ENCODE results near the gene ACTL7A.
"Not testable (repeated sequence)": the region's sequence is repeated elsewhere in the genome, so short reads cannot be mapped to it uniquely, and the experiment has no call there.

Gene ACTL7A

GRCh38 chr9:108894225-108894997, 32.3 kb downstream of the ACTL7A start:
- H3K4me3 ChIP-seq (ENCODE audit: control insufficient read depth, low read depth, low read length) = no peak overlapping the region
- no peak for DNase-seq (ENCODE audit: low read depth)
- TF ChIP-seq CTCF (IDR thresholded peaks at IDR 0.05; ENCODE audit: control insufficient read depth, insufficient read depth, low read depth, low read length, missing control alignments) = no peak

GRCh38 chr9:108897324-108898096, 35.4 kb downstream of the ACTL7A start:
- TF ChIP-seq CTCF (IDR thresholded peaks at IDR 0.05; ENCODE audit: control insufficient read depth, insufficient read depth, low read depth, low read length, missing control alignments) = no peak
- no peak for DNase-seq (ENCODE audit: low read depth)
- no peak overlapping the region for H3K4me3 ChIP-seq (ENCODE audit: control insufficient read depth, low read depth, low read length)

GRCh38 chr9:108899023-108899695, 37.1 kb downstream of the ACTL7A start:
- DNase-seq (ENCODE audit: low read depth) = not testable (repeated sequence)

GRCh38 chr9:108900176-108900575, 38.1 kb downstream of the ACTL7A start:
- H3K4me3 ChIP-seq (ENCODE audit: control insufficient read depth, low read depth, low read length) = no peak overlapping the region
- DNase-seq (ENCODE audit: low read depth) = no peak
- no peak for TF ChIP-seq CTCF (IDR thresholded peaks at IDR 0.05; ENCODE audit: control insufficient read depth, insufficient read depth, low read depth, low read length, missing control alignments)

More at GRCh38 chr9:108899023-108899695, 37.1 kb downstream of the ACTL7A start:
- H3K4me3 ChIP-seq (ENCODE audit: control insufficient read depth, low read depth, low read length) = not testable (repeated sequence)

GRCh38 chr9:108903420-108904103, 41.5 kb downstream of the ACTL7A start:
- DNase-seq (ENCODE audit: low read depth) = no peak
- no peak for TF ChIP-seq CTCF (IDR thresholded peaks at IDR 0.05; ENCODE audit: control insufficient read depth, insufficient read depth, low read depth, low read length, missing control alignments)

GRCh38 chr9:108904161-108904560, 42.1 kb downstream of the ACTL7A start:
- no peak overlapping the region for H3K4me3 ChIP-seq (ENCODE audit: control insufficient read depth, low read depth, low read length)
- DNase-seq (ENCODE audit: low read depth) = no peak
- TF ChIP-seq CTCF (IDR thresholded peaks at IDR 0.05; ENCODE audit: control insufficient read depth, insufficient read depth, low read depth, low read length, missing control alignments) = no peak

More at GRCh38 chr9:108903420-108904103, 41.5 kb downstream of the ACTL7A start:
- no peak overlapping the region for H3K4me3 ChIP-seq (ENCODE audit: control insufficient read depth, low read depth, low read length)
